K562 (cell line): ENCODE results near the gene TRAF5. TPM values are rescaled to one million over a fixed set of nuclear protein-coding genes. Genes with fewer than 3 reads are reported as not detected.

Experiments used
- ATAC-seq: fragments of 200-7000 bp; cut with Tn5 transposase; 3 replicates; pipeline ENCODE4 v1.9.1; 2020; ENCODE audit warnings: moderate library complexity
- BruUV-seq: library from RNA; stranded (reverse); fragments of 400-500 nt; replicated peaks from 2 replicates; lab custom pipeline; 2021; lab: Mats Ljungman, UMichigan
- CTCF ChIA-PET: fragments of 300-600 bp; formaldehyde crosslinking; extraction: SDS; loops from one replicate; lab custom pipeline; 2021; ENCODE audit warnings: low intra/inter-chr PET ratio; lab: Yijun Ruan, JAX
- POLR2A ChIA-PET: fragments of 300-600, 350-650 bp; sonication (Branson Sonifier 250); formaldehyde crosslinking; extraction: SDS; loops from one replicate; lab custom pipeline; 2021; ENCODE audit warnings: antibody characterized with exemption, inconsistent platforms; lab: Yijun Ruan, JAX
- DNase-seq, 4 experiments: peaks; one replicate each; pipeline versions ENCODE4 v3.0.0 to v3.0.0-alpha.2; 2011 to 2018; ENCODE audit warnings: low spot score in 3 of 4, mixed read lengths in 3 of 4; ENCODE audit errors: extremely low read depth in 1 of 4
- FAIRE-seq: peaks from 2 replicates; lab custom pipeline; 2011; peaks lifted over from hg19 to GRCh38; lab: Jason Lieb, UNC
- H2AFZ ChIP-seq: 2 replicates; pipeline ENCODE4 v1.6.0; 2011; ENCODE audit warnings: low read depth, low read length, control low read depth, inconsistent platforms
- H3K27ac ChIP-seq: fragments of 200-600 bp; 3 replicates; pipeline ENCODE4 v1.8.0; 2011; ENCODE audit warnings: low read depth, mild to moderate bottlenecking, control low read depth, inconsistent platforms, low read length, moderate library complexity, mixed read lengths; ENCODE audit errors: extremely low read depth
- H3K27me3 ChIP-seq, 2 experiments: fragments of 300-600 bp in 1 of 2; 2 replicates in 1 of 2; 3 replicates in 1 of 2; pipeline versions ENCODE4 v1.6.0 to v1.8.0; 2011; ENCODE audit warnings: inconsistent platforms in 2 of 2, low read length in 2 of 2, mild to moderate bottlenecking in 1 of 2, mixed read lengths in 1 of 2, moderate library complexity in 1 of 2; ENCODE audit not compliant: control insufficient read depth in 2 of 2, insufficient read depth in 2 of 2
- H3K36me3 ChIP-seq: fragments of 300-600 bp; 3 replicates; pipeline ENCODE4 v1.8.0; 2011; ENCODE audit warnings: mild to moderate bottlenecking, low read length, inconsistent platforms; ENCODE audit not compliant: control insufficient read depth, insufficient read depth
- H3K4me1 ChIP-seq, 2 experiments: fragments of 200-600 bp in 1 of 2; replicated peaks in 1 of 2; 2 replicates in 1 of 2; 3 replicates in 1 of 2; pipeline versions ENCODE4 v1.5.1 to v1.8.0; 2011; ENCODE audit warnings: inconsistent platforms in 2 of 2, low read length in 2 of 2, mild to moderate bottlenecking in 1 of 2, mixed read lengths in 1 of 2, moderate library complexity in 1 of 2; ENCODE audit not compliant: control insufficient read depth in 2 of 2, insufficient read depth in 2 of 2
- H3K4me2 ChIP-seq: 2 replicates; pipeline ENCODE4 v1.6.1; 2011; ENCODE audit warnings: low read length, control low read depth, inconsistent platforms, mixed read lengths; ENCODE audit not compliant: insufficient read depth
- H3K4me3 ChIP-seq: fragments of 200-600 bp; sonication (generic), shearing (Covaris generic); 2 replicates; pipeline ENCODE4 v1.5.1; 2016; ENCODE audit warnings: control low read depth, inconsistent platforms
- H3K79me2 ChIP-seq: fragments of 200-600 bp; 3 replicates; pipeline ENCODE4 v1.8.0; 2011; ENCODE audit warnings: low read length, inconsistent platforms; ENCODE audit not compliant: control insufficient read depth, insufficient read depth
- H3K9ac ChIP-seq, 2 experiments: 2 replicates each; pipeline versions ENCODE4 v1.6.0 to v1.6.1; 2011; ENCODE audit warnings: low read depth in 2 of 2, low read length in 2 of 2, control low read depth in 1 of 2, inconsistent platforms in 1 of 2, mild to moderate bottlenecking in 1 of 2, mixed read lengths in 1 of 2; ENCODE audit not compliant: insufficient read depth in 1 of 2
- H3K9me1 ChIP-seq: one replicate; pipeline ENCODE4 v1.6.0; 2011; ENCODE audit warnings: inconsistent platforms, mild to moderate bottlenecking, low read length, moderate library complexity; ENCODE audit not compliant: control insufficient read depth, insufficient read depth
- H3K9me3 ChIP-seq: replicated peaks from 2 replicates; pipeline ENCODE4 v1.5.1; 2011; ENCODE audit warnings: low read depth, low read length, inconsistent platforms; ENCODE audit not compliant: control insufficient read depth, insufficient read depth
- H4K20me1 ChIP-seq: replicated peaks from 2 replicates; pipeline ENCODE4 v1.6.1; 2011; ENCODE audit warnings: low read length, inconsistent platforms, mixed read lengths; ENCODE audit not compliant: control insufficient read depth, insufficient read depth
- DLX4 ChIP-seq: fragments of 250-450 bp; sonication (Bioruptor Pico); IDR thresholded peaks from 2 replicates; pipeline ENCODE4 v1.6.1; 2021; ENCODE audit warnings: mild to moderate bottlenecking
- DPF2 ChIP-seq: fragments of 450-650 bp; IDR thresholded peaks from 2 replicates; pipeline ENCODE4 v1.6.1; 2016
- E2F1 ChIP-seq: sonication (generic); formaldehyde crosslinking; IDR thresholded peaks from 2 replicates; pipeline ENCODE4 v1.8.1; 2023; ENCODE audit warnings: mild to moderate bottlenecking, missing genetic modification reagents, moderate library complexity
- MAZ ChIP-seq, 2 experiments: fragments of 450-650 bp in 1 of 2; sonication (generic) in 1 of 2; formaldehyde crosslinking; IDR thresholded peaks in 1 of 2; conservative IDR thresholded peaks in 1 of 2; 2 replicates each; pipeline versions ENCODE4 v1.4.0 to v1.5.0; 2020; ENCODE audit warnings: mild to moderate bottlenecking in 1 of 2, missing genetic modification reagents in 1 of 2
- SAFB ChIP-seq: fragments of 200-400 bp; formaldehyde crosslinking; IDR thresholded peaks from 2 replicates; pipeline ENCODE4 v1.6.1; 2017; ENCODE audit warnings: low read depth, low read length, borderline replicate concordance
- ZBTB9 ChIP-seq: fragments of 450-650 bp; formaldehyde crosslinking; IDR thresholded peaks from 2 replicates; pipeline ENCODE4 v1.4.0; 2020; ENCODE audit warnings: mild to moderate bottlenecking, moderate library complexity
- ZNF780A ChIP-seq: fragments of 250-450 bp; sonication (Bioruptor Pico); IDR thresholded peaks from 2 replicates; pipeline ENCODE4 v1.5.0; 2021; ENCODE audit warnings: mild to moderate bottlenecking
- ZNF830 ChIP-seq: fragments of 250-450 bp; sonication (Bioruptor Pico); IDR thresholded peaks from 2 replicates; pipeline ENCODE4 v1.5.0; 2021; ENCODE audit warnings: mild to moderate bottlenecking
- WGBS: fragments of 100-300 bp; shearing (Covaris generic); methylation state at CpG from one replicate; pipeline ENCODE4 v1.1.6; 2016; ENCODE audit warnings: low coverage, mixed read lengths; ENCODE audit not compliant: insufficient coverage; ENCODE audit errors: missing lambda C conversion rate; 5-methylcytosine and 5-hydroxymethylcytosine counted together
- in situ Hi-C: fragments of 300-500 bp; cut with MboI; formaldehyde crosslinking; loops from 4 replicates; pipeline ENCODE4 v1.15.0; 2018; ENCODE audit warnings: inconsistent platforms, mixed read lengths
- intact Hi-C: fragments of 100-400 bp; cut with micrococcal nuclease; formaldehyde crosslinking; loops from 2 replicates; pipeline ENCODE4 v1.14.2; 2022
- polyA plus RNA-seq, 8 experiments: library from polyadenylated mRNA; depleted of rRNA in 4 of 8; stranded (reverse) in 5 of 8; unstranded in 3 of 8; fragments of >200 nt; fragmentation: Nextera tagmentation in 2 of 8; fragmentation: Illumina TruSeq in 1 of 8; extraction: Ambion mirVana in 2 of 8; extraction: Trizol in 1 of 8; gene quantifications; 2 replicates each; pipeline versions ENCODE4 v1.2.1 to v1.2.3, GENCODE V29; 2011 to 2014; ENCODE audit warnings: inconsistent platforms in 1 of 8, missing spikeins in 1 of 8
- total RNA-seq, 7 experiments: library from RNA; depleted of rRNA in 6 of 7; stranded (reverse); fragments of >200 nt in 6 of 7; fragmentation: Illumina TruSeq in 2 of 7; extraction: Trizol in 2 of 7; gene quantifications; 2 replicates each; pipeline versions ENCODE4 v1.2.1 to v1.2.3, GENCODE V29; 2011 to 2021; ENCODE audit warnings: low replicate concordance in 1 of 7

The TRAF5 gene
- total and polyA plus RNA-seq, 9 of the 15 experiments (the other 6 are each of a cell fraction or from before 2014, with no cell fraction given): 2.0 to 9.3 (median 5.3) TPM

- 71% methylated on average over 3 of the region's 3 CpGs for WGBS
- no TSS peak for BruUV-seq
- no peak for FAIRE-seq
Observed at GRCh38 chr1:211331011-211331709, 4.5 kb downstream of the TRAF5 start.

More at GRCh38 chr1:211331011-211331709, 4.5 kb downstream of the TRAF5 start:
- POLR2A ChIA-PET: interaction anchor here (0.8 to 1.7 kb wide), 4 partner anchors 8 to 169 kb away, joined by 3 to 6 read pairs (median 4); no protein-coding TSS in a partner anchor
- Histone ChIP-seq H3K27ac (no peak overlapping the region), H3K4me1 (peaks cover 20 to 41% of the 10 kb centered on the region in 2 experiments), H4K20me1 (0 out of 2 replicates have a peak, but pooled peaks cover 3% of the 10 kb centered on the region), H2AFZ (no peak overlapping the region), H3K9ac (no peak overlapping the region), H3K36me3 (no peaks in the 10 kb centered on the region), H3K9me3 (no peaks in the 10 kb centered on the region), H3K27me3 (no peaks in the 10 kb centered on the region; a peak in 1 of 5 replicates), H3K4me2 (no peak overlapping the region), H3K9me1 (no peaks in the 10 kb centered on the region), H3K79me2 (no peaks in the 10 kb centered on the region), H3K4me3 (no peak overlapping the region)
- DNase-seq: no peak
- in situ Hi-C loops: no loop called here
- no peak for ATAC-seq
- CTCF ChIA-PET: no interaction called here
- TF ChIP-seq ZNF830 (CRISPR knock-in tag) (no peak), DLX4 (CRISPR knock-in tag) (no peak), SAFB (no peak), MAZ (CRISPR knock-in tag; conservative IDR thresholded peaks at IDR 0.05 in 1 of 2, IDR thresholded peaks at IDR 0.05 in 1 of 2) (no peak), DPF2 (no peak), E2F1 (no peak), ZBTB9 (CRISPR knock-in tag) (no peak), ZNF780A (CRISPR knock-in tag) (no peak)
- intact Hi-C loops: no loop called here
